Prostate gland (tissue), 2 donors: ENCODE data around the gene UBE2J2.

Experiments used
- CTCF ChIP-seq, 4 experiments: fragments of 200-600 bp in 2 of 4; fragments of 450-650 bp in 2 of 4; sonication (generic) in 2 of 4; IDR thresholded peaks; 1 replicate in 3 of 4; 2 replicates in 1 of 4; pipeline ENCODE4 v1.5.1; 2016 to 2019; ENCODE audit warnings: antibody characterized with exemption in 4 of 4, mild to moderate bottlenecking in 2 of 4, moderate library complexity in 2 of 4
- POLR2A ChIP-seq: fragments of 450-650 bp; IDR thresholded peaks from one replicate; pipeline ENCODE4 v1.6.1; 2016; ENCODE audit warnings: antibody characterized with exemption, mild to moderate bottlenecking
- POLR2AphosphoS5 ChIP-seq: sonication (generic); formaldehyde crosslinking; IDR thresholded peaks from one replicate; pipeline ENCODE4 v1.6.1; 2017; ENCODE audit warnings: antibody characterized with exemption

GRCh38 chr1:1225238-1225845 is 48.3 kb downstream of the UBE2J2 start:
- TF ChIP-seq CTCF (IDR thresholded peaks at IDR 0.05), result no peak
- TF ChIP-seq POLR2A, result no peak
- peak; percentile 5 for TF ChIP-seq POLR2AphosphoS5
